Smooth muscle cell of the coronary artery (primary cell): ENCODE measurements around the gene NCCRP1. TPM values are rescaled to one million over a fixed set of nuclear protein-coding genes. Genes with fewer than 3 reads are reported as not detected.

ENCODE experiments used
- total RNA-seq: library from RNA; depleted of rRNA; stranded (reverse); fragments of >200 nt; gene quantifications from 2 replicates; pipeline ENCODE4 v1.2.3, GENCODE V29; 2014; ENCODE audit warnings: low replicate concordance

The NCCRP1 gene
- total RNA-seq: not detected in 2 replicates

GRCh38 chr19:39196860-39197562 lies at the start of gene NCCRP1:
NCCRP1 (plus strand) TSS chr19:39196964; CDS start chr19:39196983, 19 bp downstream.

GRCh38 chr19:39203372-39204341 lies 6.9 kb downstream of the NCCRP1 start, which contains the start of gene SYCN:
SYCN (minus strand) TSS chr19:39204263; CDS start chr19:39204254, 9 bp downstream.

GRCh38 chr19:39244410-39245100 lies 47.8 kb downstream of the NCCRP1 start, which contains the start of gene IFNL3:
IFNL3 (minus strand) TSS chr19:39245006; CDS start chr19:39244967, 39 bp downstream.

GRCh38 chr19:39248806-39249205 lies 52.0 kb downstream of the NCCRP1 start, which contains the start of gene IFNL4:
IFNL4 (minus strand) TSS chr19:39248856.

Other genes starting within 250 kb of the NCCRP1 start
- gene FBXO17, start 221.2 kb upstream of the NCCRP1 start, total RNA-seq: 13.2 and 17.9 TPM in 2 replicates
- 1.8 and 2.0 TPM in 2 replicates for gene FBXO27, start 164.4 kb upstream of the NCCRP1 start, total RNA-seq
- 0.23 and 0.30 TPM in 2 replicates for gene ACP7, start 112.6 kb upstream of the NCCRP1 start, total RNA-seq
- 2.5 and 5.6 TPM in 2 replicates for gene PAK4, start 71.2 kb upstream of the NCCRP1 start, total RNA-seq
- not detected in 2 replicates for gene SYCN, start 7.3 kb downstream of the NCCRP1 start, total RNA-seq
- gene IFNL3, start 48.0 kb downstream of the NCCRP1 start, total RNA-seq: not detected in 2 replicates
- not detected in 2 replicates for gene IFNL4, start 51.9 kb downstream of the NCCRP1 start, total RNA-seq
- gene IFNL2, start 71.4 kb downstream of the NCCRP1 start, total RNA-seq: not detected in 2 replicates
- gene IFNL1, start 99.4 kb downstream of the NCCRP1 start, total RNA-seq: not detected in 2 replicates
- 0.08 and 0.12 TPM in 2 replicates for gene LRFN1, start 123.9 kb downstream of the NCCRP1 start, total RNA-seq
- 0.60 and 0.70 TPM in 2 replicates for gene GMFG, start 139.1 kb downstream of the NCCRP1 start, total RNA-seq
- gene SAMD4B, start 145.5 kb downstream of the NCCRP1 start, total RNA-seq: 22.5 and 38.7 TPM in 2 replicates
- 40.4 and 86.8 TPM in 2 replicates for gene PAF1, start 194.1 kb downstream of the NCCRP1 start, total RNA-seq
- 9.4 and 11.0 TPM in 2 replicates for gene MED29, start 194.4 kb downstream of the NCCRP1 start, total RNA-seq
- gene ZFP36, start 209.9 kb downstream of the NCCRP1 start, total RNA-seq: 0.60 and 3.7 TPM in 2 replicates
- gene PLEKHG2, start 215.7 kb downstream of the NCCRP1 start, total RNA-seq: 5.1 and 20.7 TPM in 2 replicates
- gene RPS16, start 239.0 kb downstream of the NCCRP1 start, total RNA-seq: 185 and 379 TPM in 2 replicates
- gene SUPT5H, start 248.6 kb downstream of the NCCRP1 start, total RNA-seq: 56.4 and 138 TPM in 2 replicates